Raji (cell line): ENCODE data around the gene ARHGAP5.

ENCODE experiments used
- POLR2A ChIP-seq: IDR thresholded peaks from 2 replicates; pipeline ENCODE4 v1.6.1; 2011; ENCODE audit warnings: low read depth, low read length, control low read depth; ENCODE audit not compliant: insufficient read depth

Gene ARHGAP5

DNA sequence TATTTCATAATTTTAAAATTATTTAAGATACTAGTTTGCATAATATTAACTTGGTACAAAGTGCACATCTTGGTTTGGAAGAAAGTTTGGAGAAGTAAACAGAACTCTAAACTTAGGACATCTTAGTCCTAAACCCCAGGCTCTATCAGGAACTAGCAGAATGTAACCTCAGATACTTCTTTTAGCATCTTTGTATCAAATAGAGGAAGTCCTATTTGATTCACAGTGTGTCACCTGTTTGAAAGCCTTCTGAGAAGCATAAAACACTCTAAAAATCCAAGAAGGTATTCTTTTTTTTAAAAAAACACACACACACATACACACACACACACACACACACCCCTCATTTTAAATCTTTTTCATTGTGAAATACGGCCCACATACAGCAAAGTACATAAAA, 112.7 kb downstream of the ARHGAP5 start:
- TF ChIP-seq POLR2A, result no peak

DNA sequence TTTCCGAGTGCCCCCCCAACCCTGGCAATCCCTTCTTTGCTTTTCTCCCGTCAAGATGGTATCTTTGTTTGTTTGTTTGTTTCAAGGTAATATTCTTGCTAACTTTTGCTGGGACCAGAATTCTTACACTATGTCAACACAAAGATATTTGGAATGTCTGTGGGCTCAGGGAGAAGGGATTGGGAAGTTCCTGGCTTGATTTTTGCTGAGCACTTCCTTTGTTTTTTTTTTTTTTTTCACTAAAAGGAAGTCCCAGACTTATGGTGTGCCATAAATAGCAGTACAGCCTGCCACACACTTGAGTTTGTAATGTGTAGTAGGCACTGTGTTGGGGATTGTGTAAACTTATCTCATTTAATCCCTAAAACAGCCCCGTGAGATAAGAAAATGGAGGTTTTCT, 113.6 kb downstream of the ARHGAP5 start:
- TF ChIP-seq POLR2A, result no peak

- TF ChIP-seq POLR2A, result no peak
Measured at GRCh38 chr14:32192712-32193373, 115.7 kb downstream of the ARHGAP5 start.

DNA sequence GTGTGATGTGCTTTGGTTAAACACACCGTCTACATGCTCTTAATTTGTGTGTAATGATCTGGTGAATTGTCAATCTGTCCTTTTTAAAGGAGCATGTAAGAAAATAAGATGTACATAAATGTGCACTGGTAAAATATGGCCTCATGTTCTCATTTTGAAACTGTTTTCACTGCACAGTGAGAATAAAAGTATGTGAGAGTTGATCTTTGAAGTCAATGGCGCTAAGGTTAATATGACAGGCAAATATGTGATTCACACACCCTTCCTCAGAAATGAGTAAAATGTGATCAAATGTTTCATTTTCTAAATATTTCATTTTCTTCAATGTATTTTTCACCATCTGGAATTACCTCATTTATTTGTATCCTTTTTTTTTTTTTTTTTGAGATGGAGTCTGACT, 116.4 kb downstream of the ARHGAP5 start:
- TF ChIP-seq POLR2A, result no peak

DNA sequence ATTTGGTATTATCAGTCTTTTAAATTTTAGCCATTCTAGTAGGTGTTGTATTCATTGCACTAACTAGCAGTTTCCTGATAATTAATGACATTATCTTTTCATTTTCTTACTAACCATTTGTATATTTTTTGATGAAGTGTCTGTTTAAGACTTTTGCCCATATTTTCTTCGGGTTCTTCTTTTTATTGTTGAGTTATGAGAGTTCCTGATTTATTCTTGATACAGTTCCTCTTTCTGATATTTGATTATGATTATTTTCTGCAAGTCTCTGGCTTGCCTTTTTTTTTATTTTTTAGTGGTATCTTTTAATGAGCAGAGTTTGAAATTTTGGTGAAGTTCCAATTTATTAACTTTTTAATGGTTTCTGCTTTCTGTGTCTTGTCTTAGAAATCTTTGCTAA, 118.5 kb downstream of the ARHGAP5 start:
- no peak for TF ChIP-seq POLR2A

DNA sequence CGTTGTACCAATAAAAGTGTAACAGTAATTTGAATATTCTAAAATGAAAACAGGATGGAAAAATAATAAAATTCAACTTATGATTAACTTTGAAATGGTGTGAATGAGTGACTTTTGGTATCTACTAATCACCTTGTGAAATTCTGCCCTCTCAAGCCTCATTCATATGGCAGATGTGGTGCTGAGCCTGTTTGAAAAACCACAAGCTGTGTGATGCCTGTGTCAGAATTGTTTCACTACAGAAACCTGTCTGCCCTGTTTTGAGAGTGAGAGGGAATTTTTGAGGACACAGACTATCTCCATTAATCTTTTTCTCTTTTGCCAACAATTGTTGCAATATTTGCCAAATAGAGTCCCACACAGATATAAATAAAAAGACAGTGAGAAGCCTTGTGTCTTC, 120.8 kb downstream of the ARHGAP5 start:
- TF ChIP-seq POLR2A, result no peak

- no peak for TF ChIP-seq POLR2A
Measured at GRCh38 chr14:32200368-32201192, 123.5 kb downstream of the ARHGAP5 start.

DNA sequence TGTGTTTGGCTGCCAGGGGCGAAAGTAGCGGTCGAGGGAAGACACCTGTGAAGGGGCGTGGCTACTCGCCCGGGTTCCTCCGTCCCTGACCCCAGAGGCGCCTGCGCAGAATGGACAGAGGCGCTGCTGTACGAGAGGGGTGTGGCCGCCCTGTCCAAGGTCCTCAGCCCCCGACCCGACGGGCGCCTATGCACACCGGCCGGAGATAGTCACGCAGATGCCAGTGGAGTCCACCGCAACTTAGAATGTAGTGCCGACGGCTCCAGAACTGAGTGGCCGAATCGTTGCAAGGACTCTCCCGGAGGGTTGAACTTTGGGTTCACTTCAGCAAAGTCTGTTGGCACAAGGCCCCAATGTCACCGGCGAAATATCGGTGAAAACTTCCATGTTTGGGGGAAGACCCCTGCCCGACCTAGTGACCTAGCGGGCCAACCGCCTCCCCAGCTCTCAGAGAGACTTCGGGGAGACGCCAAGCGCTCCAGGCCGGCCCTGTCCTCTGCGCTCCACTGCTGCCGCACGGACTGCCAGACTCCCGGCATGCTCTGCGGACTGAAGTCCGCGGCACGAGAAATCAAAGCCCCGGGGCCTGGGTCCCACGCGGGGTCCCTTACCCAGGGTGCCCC, 124.2 kb downstream of the ARHGAP5 start:
- TF ChIP-seq POLR2A, result peak; percentile 14; the same call in 1 of the 2 replicates

- no peak for TF ChIP-seq POLR2A
Measured at GRCh38 chr14:32201816-32202490, 124.8 kb downstream of the ARHGAP5 start, which contains the start of gene RNU6-7. TSS of gene RNU6-7 (plus strand) at chr14:32202045.

GRCh38 chr14:32202491-32202997, 125.4 kb downstream of the ARHGAP5 start:
- TF ChIP-seq POLR2A, result no peak

GRCh38 chr14:32202998-32203882, 126.1 kb downstream of the ARHGAP5 start, which contains the start of gene RNU6-8:
TSS of gene RNU6-8 (minus strand) at chr14:32203269.
- peak; percentile 50 for TF ChIP-seq POLR2A

DNA sequence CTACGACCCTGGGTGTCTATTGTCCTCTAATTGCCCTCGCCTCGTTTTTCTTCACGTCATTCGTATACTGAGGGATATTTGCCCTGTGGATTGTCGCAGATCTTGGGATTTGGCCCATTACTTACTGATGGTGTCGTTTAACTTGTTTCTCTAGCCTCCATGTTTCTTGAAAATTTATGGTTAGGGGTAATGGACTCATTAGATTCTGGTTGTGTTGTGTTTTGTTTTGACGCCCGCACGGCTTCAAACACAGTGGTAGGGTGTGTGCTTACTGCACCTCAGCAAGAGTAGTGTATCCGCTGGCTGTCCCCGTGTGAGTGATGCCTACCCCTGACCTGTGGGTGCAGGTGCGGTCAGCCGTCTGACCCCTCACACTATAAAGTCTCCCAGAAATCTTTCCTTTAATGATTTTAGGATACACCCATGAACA, 126.8 kb downstream of the ARHGAP5 start:
- no peak for TF ChIP-seq POLR2A

GRCh38 chr14:32205554-32205953, 128.4 kb downstream of the ARHGAP5 start:
- TF ChIP-seq POLR2A, result no peak

GRCh38 chr14:32205984-32206383, 128.9 kb downstream of the ARHGAP5 start:
- TF ChIP-seq POLR2A, result no peak

GRCh38 chr14:32206552-32206951, 129.4 kb downstream of the ARHGAP5 start:
- no peak for TF ChIP-seq POLR2A

DNA sequence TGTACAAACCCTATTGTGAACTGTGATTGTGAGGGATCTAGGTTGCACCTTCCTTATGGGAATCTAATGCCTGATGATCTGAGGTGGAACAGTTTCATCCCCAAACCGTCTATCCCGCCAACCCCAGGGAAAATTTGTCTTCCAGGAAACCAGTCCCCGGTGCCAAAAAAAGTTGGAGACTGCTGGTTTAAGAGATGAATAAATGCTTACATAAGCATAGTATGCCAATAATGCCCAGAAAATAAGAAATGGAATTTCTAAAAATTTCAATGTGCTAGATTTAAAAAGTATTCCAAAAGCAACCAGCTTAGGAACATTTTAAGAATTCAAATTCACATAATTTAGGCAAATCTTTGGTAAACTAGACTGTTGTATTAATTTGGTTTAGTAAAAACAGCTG, 131.4 kb downstream of the ARHGAP5 start:
- TF ChIP-seq POLR2A, result no peak
